HG03442 (cell line): Measurements from ENCODE around the gene CMIP.
A peak's percentile ranks its signal among the peaks of the same experiment; 100 is the strongest.
"Not testable (repeated sequence)": the region's sequence is repeated elsewhere in the genome, so short reads cannot be mapped to it uniquely, and the experiment has no call there.

Experiments used
- ATAC-seq: cut with Tn5 transposase; IDR thresholded peaks from one replicate; pipeline ENCODE4 v1.9.1; 2021; ENCODE audit warnings: mild to moderate bottlenecking, moderate library complexity; ENCODE audit not compliant: unreplicated experiment

Gene CMIP

DNA sequence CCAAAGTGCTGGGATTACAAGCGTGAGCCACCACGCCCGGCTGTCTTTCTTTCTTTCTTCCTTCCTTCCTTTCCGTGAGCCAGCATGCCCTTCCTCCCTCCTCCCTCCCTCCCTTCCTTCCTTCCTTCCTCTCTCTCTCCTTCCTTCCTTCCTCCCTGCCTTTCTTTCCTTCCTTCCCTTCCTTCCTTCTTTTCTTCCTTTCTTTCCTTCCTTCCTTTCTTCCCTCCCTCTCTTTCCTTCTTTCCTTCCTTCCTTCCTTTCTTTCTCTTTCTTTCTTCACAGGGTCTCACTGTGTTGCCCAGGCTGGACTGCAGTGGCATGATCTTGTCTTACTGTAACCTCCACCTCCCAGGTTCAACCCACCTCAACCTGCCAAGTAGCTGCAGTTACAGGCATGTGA is 283.8 kb downstream of the CMIP start:
- no peak for ATAC-seq

DNA sequence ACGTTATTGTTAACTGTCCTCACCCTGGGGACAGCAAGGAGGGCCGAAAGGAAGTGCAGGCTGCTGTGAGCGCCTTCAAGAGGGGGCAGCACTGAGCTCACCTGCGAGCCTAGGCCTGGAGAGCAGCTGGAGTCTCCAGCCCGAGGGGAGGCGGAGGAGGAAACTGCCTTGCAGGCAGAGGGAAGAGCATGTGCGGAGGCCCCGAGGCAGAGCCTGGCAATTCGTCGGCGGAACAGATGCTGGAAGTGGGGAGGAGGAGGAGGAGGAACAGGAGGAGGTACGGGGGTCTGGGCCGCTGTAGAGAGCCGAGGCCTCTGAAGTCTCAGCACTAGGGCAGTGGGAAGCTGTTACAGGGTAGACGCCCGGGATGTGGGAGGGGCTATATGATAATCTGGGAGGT is 284.8 kb downstream of the CMIP start:
- no peak for ATAC-seq

DNA sequence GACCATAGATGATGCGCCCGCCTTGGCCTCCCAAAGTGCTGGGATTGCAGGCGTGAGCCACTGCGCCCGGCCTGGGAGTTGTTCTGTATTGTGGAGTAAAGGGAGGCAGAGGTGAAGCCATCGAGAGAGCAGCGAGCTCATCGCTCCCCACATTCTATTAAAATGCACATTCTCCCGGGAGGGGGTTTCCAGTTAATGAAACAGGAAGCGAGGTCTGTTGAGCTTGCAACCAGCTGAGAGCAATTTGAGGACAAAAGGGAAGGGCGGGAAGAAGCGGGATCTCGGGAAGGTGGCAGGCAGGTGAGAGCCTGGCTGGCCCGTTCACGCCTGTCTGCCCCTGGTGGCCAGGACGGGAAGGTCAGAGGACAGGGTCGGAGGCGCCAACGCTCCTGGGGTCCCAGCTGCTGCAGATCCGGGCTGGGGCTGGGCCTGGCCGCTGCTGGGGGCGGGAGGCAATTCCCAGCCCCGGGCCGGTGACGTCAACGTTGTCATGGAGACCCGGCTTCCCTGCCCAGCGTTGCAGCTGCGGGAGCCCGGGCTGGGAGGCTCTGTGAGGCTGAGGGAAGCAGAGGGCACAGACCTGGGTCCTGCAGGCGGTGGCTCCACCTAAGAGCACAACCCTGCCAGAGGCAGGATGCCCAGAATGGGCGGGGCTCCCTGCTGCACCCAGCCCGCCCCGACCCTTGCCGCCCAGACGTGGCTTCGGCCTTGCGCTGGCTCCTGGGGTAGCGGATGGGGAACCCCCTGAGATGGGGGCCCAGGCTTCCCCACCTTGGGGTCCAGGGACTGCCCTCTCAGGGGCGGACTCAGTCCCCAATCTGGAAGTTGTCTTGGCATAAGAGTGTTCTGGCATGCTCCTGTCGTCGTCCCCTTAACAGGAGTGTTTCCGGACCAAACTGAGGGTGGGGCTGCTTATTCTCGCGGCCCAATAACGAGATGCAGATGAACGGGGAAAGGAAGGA is 285.8 kb downstream of the CMIP start:
- ATAC-seq, result peak; percentile 79

DNA sequence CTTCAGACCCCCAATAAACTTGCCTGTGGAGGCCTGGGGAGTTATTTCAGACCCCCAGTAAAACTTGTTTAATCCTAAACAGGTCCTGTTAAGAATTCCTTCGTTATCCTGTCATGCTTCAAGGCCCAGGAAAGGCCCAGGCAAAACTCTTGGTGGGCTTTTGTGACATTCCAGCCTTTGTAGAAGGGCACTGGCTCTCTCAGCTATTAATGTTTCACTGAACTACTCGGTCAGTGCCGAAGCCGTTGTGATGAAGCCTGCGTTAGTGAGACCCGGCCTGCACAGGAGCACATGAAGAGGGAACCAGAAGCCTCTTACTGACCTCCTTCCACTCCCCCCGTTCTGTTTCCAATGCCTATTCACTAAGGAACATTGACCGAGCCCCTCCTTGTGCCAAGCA is 287.0 kb downstream of the CMIP start:
- no peak for ATAC-seq

DNA sequence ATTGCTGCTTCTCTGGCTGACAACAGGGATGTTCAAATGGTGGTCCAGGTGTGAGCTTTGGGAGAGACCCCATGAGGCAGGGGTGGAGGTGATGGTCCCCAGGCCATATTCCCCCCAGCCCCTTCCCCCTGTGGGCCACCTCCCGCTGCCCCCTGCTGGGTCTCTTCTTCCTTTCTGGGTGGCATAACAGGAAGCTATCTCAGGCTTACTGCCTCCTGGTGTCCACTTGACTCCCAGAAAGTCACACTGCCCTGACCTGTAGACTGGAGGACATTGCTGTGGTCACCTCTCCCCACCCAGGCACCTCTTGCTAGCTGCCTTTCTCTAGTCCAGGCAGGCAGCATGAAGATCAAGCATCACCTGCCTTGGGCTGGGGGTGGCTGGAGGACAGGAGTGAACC is 288.1 kb downstream of the CMIP start:
- ATAC-seq, result no peak

DNA sequence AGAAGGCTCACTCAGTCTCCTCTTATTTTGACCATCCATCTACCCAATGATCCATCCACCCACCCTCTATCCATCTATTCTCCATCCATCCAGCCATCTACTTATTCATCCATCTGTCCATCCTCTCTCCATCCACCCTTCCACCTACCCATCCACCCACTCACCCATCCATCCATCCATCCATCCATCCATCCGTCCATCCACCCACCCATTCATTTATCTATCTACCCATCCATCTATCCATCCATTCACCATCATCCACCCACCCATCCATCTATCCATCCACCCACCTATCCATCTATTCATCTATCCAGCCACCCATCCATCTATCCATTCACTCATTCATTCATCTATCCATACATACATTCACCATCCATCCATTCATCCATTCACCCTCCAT is 288.7 kb downstream of the CMIP start:
- no peak for ATAC-seq

DNA sequence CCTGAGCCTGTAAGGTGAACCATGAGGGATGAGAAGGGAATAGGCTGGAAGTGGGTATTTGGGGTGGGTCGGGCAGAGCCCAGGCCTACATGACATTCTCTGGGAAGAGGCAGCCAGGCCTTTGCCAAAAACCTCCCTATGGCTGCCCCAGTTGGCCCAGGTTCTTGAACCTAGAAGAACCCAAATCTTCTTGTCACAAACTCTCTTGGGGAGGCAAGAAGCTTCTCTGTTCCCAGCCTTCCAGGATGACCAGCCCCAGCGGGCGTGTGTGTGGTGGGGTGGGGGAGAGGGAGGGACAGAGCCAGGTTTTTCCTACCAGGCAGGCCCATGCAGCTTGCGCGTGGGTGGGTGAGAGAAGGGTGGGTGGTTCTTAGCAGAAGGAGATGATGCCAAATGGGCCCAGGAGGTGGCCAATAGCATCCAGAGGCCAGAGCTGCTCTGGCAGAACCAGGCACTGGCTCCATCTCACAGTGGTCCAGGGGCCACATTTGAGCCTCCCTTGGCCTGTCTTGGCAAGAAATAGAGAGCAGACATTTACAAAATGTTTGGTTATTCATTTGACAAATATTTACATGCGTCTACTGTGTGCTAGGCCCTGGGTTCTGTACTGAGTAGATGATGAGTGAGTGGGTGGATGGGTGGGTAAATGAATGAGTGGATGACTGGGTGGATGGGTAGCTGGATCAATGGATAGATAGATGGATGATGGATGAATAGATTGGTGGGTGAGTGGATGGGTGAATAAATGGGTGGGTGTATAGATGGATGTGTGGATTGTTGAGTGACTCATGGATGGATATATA is 290.2 kb downstream of the CMIP start:
- no peak for ATAC-seq

DNA sequence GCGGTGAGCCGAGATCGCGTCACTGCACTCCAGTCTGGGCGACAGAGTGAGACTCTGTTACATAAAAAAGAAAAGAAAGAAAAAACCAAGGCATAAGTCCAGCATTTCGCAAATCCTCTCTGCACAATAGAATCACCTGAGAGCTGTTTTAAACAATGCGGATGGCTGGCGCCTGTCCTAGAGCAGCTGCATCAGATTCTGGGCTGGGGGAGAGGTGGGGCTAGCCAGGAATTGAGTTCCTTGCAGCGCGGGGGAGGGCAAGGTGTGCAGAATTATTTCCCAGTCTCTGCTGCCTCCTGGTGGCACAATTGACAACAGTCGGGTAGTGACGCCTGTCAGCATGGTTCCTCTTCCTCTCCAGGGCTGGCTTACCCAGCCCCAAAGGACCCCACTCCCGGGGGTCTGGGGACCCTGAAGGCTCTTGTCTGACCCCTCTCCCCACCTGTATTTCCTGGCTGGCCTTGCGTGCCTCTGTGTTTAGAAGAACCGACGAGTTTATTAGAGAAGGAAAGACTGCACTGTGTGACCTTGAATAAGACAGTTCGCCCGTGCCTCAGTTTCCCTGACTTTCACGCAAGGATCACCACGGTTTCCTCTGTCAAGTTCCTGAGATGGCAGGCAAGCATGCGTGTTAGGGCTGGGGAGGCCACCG is 293.4 kb downstream of the CMIP start:
- peak; percentile 45 for ATAC-seq

DNA sequence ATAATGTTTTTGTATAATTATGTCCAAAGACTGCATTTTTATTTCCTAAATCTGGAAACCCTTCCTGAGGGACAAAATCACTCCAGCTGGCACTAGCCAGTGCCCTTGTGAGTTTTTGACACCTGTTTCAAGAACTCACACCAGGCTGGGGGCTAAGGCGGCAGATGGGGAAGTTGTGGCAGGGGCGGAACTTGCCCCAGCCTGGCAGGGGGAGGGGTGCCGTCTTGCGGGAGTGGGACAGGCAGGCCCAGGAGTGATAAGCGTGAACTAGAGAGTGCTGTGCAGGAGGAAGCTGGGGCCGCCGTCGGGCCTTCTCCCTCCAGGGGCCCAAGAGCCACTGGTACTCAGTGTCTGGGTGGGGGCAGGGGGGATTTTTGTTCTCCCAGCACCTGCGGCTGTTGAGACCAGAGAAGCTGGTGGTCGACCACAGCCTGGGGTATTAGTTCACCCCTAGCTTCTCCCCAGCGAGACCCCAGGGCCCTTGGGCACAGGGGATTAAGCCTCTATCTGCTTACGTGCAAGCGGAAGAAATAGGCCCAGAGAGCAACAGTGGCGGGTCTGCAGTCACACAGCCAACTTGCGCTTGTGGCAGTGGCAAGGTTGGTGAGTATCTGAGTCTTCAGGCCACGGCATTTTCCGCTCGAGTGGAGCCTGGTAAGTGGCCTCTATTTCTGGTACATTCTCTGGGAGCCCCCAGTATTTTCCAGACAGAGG is 294.3 kb downstream of the CMIP start:
- ATAC-seq, result no peak

DNA sequence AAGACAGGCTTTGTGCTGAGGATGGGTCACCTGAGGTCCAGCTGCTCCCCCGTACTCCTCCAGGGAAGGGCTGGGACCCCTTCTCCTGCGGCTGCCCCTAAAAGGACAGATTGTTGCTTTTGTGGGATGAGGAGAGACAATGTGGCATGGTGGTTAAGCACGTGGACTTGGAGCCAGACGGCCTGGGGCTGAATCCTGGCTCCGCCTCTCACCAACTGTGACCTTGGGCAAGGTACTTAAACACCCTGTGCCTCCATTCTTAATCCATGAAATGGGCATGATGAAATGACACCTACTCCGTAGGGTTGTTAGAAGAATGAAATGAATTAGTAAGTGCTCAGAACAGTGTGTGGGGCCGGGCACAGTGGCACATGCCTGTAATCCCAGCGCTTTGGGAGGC is 294.9 kb downstream of the CMIP start:
- ATAC-seq, result no peak

DNA sequence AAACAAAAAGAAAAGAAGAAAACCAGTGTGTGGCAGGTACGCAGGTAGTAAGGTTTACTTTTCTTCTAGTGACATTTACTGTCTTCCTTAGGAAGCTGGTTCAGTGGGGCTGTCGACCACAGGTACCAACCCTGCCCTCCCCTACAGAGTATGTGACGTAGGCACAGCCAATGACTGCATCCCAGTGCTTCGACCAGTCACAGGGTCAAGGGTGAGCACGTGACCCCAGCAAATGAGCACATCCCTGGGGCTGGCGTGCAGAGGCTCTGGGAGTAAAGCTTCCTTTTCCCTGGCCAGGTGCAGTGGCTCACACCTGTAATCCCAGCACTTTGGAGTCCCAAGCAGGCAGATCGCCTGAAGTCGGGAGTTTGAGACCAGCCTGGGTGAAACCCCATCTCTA is 295.6 kb downstream of the CMIP start:
- ATAC-seq, result peak; percentile 65

DNA sequence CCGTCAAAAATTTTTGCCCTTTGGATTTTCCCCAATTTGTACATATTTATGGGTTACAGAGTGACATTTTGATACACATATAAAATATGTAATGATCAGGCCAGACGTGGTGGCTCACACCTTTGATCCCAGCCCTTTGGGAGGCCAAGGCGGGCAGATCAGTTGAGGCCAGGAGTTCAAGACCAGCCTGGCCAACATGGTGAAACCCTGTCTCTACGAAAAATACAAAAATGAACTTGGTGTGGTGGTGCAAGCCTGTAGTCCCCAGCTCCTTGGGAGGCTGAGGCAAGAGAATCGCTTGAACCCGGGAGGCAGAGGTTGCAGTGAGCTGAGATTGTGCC is 296.8 kb downstream of the CMIP start:
- not testable (repeated sequence) for ATAC-seq

DNA sequence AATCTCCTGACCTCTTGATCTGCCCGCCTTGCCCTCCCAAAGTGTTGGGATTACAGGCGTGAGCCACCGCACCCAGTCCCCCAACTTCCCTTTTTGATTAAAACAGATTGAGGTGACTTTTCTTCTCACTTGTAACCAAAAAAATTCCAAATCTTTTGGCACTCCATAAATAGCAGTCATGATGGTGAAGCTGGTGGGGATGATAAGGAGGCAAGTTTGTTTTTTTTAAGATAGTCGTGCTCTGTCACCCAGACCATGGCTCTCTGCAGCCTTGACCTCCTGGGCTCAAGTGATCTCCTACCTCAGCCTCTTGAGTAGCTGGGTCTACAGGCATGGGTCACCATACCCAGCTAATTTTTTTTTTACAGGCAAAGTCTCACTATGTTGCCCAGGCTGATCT is 299.8 kb downstream of the CMIP start:
- ATAC-seq, result no peak

DNA sequence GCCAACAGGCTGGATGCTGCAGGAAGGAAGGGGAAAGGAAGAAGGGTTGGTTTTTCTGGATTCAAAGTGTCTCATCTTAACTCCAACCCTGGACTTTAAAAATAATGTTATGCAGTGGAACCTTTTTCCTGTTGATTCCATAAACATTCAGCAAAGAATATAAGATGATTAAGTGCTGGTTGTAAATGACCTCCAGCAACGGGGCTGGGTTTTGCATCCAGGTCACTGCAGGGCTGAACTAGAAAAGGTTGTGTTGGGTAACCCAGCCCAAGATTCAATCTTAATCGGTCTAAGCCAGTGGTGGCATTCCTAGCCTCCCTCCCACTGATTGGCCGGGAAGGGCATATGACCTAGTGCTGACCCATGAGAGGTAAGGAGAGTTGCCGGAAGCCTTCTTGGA is 300.3 kb downstream of the CMIP start:
- ATAC-seq, result no peak

DNA sequence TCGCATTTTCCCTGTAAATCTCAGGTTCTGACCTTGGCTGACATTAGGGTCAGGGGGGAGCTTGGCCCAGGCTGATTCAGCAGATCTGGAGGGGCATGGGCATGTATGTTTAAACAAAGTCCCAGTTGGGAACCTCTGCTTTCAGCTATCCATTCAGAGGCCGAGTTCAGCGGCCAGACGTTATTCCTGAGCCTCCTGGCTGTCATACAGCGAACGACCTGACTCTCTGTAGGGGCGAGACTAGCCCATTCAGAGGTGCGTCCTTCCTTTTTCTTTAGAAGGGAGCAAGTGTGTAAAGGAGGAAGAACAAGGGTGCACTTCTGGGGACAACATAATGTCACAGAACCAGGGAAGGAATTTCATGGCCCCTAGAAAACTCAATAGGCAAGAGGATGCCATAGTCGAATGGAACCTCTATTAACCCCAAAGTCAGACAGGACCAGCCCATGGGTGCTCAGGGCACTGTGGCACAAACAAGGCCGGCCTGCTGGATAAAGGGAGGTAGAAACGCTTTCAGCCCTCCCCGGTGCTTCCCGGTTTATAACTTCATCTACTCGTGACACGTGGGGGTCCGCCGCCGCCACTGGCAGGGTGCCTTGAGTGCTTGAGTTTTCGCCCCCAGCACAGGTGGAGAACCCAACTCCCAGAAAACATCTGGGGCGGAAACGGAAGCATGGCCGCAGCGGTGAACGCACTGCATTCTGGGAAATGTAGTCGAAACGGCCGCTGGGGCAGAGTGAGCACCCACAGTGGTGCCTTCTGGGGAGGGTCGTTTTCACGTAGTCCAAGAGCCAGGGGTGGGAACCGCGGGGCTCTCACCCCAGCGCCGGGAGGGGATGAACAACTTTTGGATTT is 301.3 kb downstream of the CMIP start:
- ATAC-seq, result peak; percentile 77

DNA sequence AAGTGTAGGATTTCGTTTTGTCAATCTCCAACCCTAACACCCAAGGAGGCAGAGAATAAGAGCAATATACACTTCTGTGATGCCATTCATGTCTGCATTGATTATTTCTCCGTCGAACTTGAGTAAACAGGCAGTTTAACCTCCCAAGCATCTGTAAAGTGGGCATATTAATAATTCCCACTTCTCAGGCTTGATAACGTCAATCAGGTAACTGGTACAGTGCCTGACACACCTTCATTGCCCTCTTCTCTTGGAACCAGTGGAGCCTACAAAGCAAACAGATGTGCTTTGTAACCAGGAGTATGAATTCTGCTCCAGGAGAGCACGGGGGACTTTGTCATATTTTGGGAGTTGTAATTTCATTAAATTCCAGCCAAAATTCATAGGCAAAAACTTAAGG is 302.0 kb downstream of the CMIP start:
- no peak for ATAC-seq

DNA sequence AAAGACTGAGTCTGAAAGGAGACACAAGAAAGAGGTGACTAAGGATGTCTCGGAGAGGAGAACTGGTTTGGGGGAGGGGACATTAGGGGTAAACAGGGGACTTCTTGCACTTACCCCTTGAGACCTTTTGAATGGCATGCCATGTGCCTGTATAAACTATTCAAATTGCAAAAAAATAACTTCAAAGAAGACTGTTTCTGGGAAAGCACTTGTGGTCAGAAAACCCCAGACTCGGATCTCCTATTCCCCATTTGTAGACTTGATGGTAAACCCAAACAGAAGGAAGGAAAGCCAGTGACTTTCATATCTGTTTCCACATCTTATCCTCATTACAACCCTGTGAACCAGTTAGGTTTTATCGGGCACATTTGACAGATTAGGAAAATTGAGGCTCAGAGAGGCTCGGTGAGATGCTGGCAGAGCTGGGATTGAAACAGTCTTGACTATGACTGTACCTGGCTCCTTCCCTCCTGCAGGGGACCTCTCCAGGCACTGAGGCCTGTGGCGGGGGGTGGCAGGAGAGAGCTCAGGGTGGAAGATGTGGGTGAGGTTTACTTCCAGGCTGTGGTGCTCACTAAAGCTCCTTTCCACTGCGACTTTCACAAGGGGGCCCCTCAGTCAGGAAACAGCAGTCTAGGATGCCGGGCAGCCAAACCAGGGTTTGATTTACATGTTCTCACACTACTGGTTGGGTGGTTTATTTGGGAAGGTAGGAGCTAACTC is 304.0 kb downstream of the CMIP start:
- ATAC-seq, result no peak

DNA sequence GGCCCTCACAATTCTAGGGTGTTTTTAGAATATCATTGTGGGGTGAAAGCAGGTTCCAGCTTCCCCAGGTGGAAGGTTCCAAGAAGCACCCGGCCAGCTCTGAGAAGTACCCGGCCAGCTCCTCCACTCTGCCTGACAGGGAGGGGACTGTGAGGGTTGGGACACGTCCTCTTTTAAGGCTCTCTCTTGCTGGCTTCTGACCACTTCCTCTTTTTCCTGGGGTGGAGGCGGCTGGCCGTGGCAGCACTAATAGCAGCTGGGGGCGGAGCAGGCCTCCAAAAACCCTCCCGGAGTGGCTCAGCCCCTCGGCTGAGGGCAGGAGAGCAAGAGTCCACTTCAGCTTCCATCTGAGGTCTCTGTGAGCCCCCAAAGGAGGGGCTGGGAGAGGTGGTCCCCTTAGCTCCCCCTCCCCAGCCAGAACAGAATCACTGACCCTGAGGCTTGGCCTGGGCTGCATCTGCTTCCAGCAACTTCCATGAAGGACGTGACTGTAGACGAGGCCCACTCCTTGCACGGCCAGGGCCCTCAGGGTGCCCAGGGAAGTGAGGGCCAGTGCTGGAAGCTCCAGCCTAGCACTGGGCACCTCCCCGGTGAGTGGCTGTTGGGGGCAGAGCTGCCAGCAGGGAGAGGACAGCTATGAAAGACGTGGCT is 307.7 kb downstream of the CMIP start:
- ATAC-seq, result peak; percentile 91

DNA sequence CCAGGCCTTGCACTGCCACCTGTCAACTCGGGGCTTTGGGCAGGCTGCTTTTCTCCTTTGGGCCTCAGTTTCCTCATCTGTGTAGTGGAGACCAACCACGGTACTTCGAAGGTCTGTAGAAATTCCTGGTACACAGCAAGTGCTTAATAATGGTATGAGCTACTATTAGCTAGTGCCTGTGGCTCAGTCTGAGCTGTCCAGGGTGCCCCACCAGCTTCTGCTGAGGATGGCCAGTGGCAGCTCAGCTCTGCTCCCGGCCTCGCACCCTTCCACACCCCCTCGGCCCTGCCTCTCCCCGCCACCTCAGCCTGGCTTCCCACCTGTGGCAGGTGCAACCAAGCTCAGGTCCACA is 308.2 kb downstream of the CMIP start:
- ATAC-seq, result no peak
